Stimulated activated naive CD4-positive, alpha-beta T cell (primary cell): ENCODE measurements around the gene FAM163A.
"Not testable (repeated sequence)": the region's sequence is repeated elsewhere in the genome, so short reads cannot be mapped to it uniquely, and the experiment has no call there.

Experiments
- DNase-seq, 6 experiments: peaks; one replicate each; lab custom pipeline; 2025; lab: John Stamatoyannopoulos, UW

The FAM163A gene

GRCh38 chr1:179794146-179794545, 51.1 kb downstream of the FAM163A start:
- DNase-seq = no peak

GRCh38 chr1:179794669-179795068, 51.6 kb downstream of the FAM163A start:
- DNase-seq = no peak

GRCh38 chr1:179798213-179798863, 55.2 kb downstream of the FAM163A start:
- DNase-seq = no peak

GRCh38 chr1:179798864-179799516, 55.9 kb downstream of the FAM163A start:
- DNase-seq = no peak

GRCh38 chr1:179800481-179800880, 57.4 kb downstream of the FAM163A start:
- DNase-seq = no peak

GRCh38 chr1:179803104-179803503, 60.0 kb downstream of the FAM163A start:
- no peak for DNase-seq

- DNase-seq = no peak
Observed at GRCh38 chr1:179803918-179804317, 60.8 kb downstream of the FAM163A start.

- not testable (repeated sequence) for DNase-seq
Observed at GRCh38 chr1:179804417-179804816, 61.3 kb downstream of the FAM163A start.

GRCh38 chr1:179805291-179806195, 62.5 kb downstream of the FAM163A start:
- DNase-seq = no peak

GRCh38 chr1:179806333-179806732, 63.2 kb downstream of the FAM163A start:
- no peak for DNase-seq

- no peak for DNase-seq
Observed at GRCh38 chr1:179807291-179807690, 64.2 kb downstream of the FAM163A start.

GRCh38 chr1:179807691-179808485, 64.8 kb downstream of the FAM163A start:
- no peak for DNase-seq

GRCh38 chr1:179808503-179808902, 65.4 kb downstream of the FAM163A start:
- no peak for DNase-seq

- peak; percentile 49 to 85 (median 68) for DNase-seq
Observed at GRCh38 chr1:179809506-179810366, 66.6 kb downstream of the FAM163A start.

- DNase-seq = no peak
Observed at GRCh38 chr1:179810367-179810715, 67.2 kb downstream of the FAM163A start.

GRCh38 chr1:179812501-179813292, 69.6 kb downstream of the FAM163A start:
- no peak for DNase-seq

GRCh38 chr1:179813626-179814545, 70.8 kb downstream of the FAM163A start:
- DNase-seq = no peak

- no peak for DNase-seq
Observed at GRCh38 chr1:179814546-179814838, 71.4 kb downstream of the FAM163A start.

GRCh38 chr1:179815641-179816040, 72.5 kb downstream of the FAM163A start:
- no peak for DNase-seq
